BJ (cell line): Measurements from ENCODE around the gene MYH15. TPM values are rescaled to one million over a fixed set of nuclear protein-coding genes. Genes with fewer than 3 reads are reported as not detected.
"Not testable (repeated sequence)": the region's sequence is repeated elsewhere in the genome, so short reads cannot be mapped to it uniquely, and the experiment has no call there.

Source experiments
- CTCF ChIA-PET: fragments of 350-600 bp; formaldehyde crosslinking; extraction: SDS; loops from one replicate; lab custom pipeline; 2021; ENCODE audit warnings: antibody characterized with exemption, inconsistent platforms; lab: Yijun Ruan, JAX
- POLR2A ChIA-PET: fragments of 300-600 bp; sonication (Branson Sonifier 250); formaldehyde crosslinking; extraction: SDS; loops from one replicate; lab custom pipeline; 2021; ENCODE audit warnings: antibody characterized with exemption; lab: Charles Lee
- DNase-seq: peaks from one replicate; pipeline ENCODE4 v3.0.0-alpha.2; 2011; ENCODE audit warnings: low read depth
- H3K27me3 ChIP-seq: 2 replicates; pipeline ENCODE4 v1.6.0; 2011; ENCODE audit warnings: low read length; ENCODE audit not compliant: control insufficient read depth, insufficient read depth
- H3K36me3 ChIP-seq: 2 replicates; pipeline ENCODE4 v1.5.1; 2011; ENCODE audit warnings: low read length; ENCODE audit not compliant: control insufficient read depth, insufficient read depth
- H3K4me3 ChIP-seq: 2 replicates; pipeline ENCODE4 v1.5.1; 2011; ENCODE audit warnings: low read depth, mild to moderate bottlenecking, control low read depth, low read length
- polyA plus RNA-seq: library from polyadenylated mRNA; depleted of rRNA; stranded (reverse); fragments of >200 nt; gene quantifications from 2 replicates; pipeline ENCODE4 v1.2.3, GENCODE V29; 2011
- TF ChIP-seq, protein P1 (sequence below): IDR thresholded peaks from 2 replicates; pipeline ENCODE4 v1.5.1; 2011; ENCODE audit warnings: low read depth, mild to moderate bottlenecking, control low read depth, inconsistent platforms, low read length, moderate library complexity; ENCODE audit not compliant: insufficient read depth

Gene MYH15
- polyA plus RNA-seq, 1 experiment = 0.02 TPM

DNA sequence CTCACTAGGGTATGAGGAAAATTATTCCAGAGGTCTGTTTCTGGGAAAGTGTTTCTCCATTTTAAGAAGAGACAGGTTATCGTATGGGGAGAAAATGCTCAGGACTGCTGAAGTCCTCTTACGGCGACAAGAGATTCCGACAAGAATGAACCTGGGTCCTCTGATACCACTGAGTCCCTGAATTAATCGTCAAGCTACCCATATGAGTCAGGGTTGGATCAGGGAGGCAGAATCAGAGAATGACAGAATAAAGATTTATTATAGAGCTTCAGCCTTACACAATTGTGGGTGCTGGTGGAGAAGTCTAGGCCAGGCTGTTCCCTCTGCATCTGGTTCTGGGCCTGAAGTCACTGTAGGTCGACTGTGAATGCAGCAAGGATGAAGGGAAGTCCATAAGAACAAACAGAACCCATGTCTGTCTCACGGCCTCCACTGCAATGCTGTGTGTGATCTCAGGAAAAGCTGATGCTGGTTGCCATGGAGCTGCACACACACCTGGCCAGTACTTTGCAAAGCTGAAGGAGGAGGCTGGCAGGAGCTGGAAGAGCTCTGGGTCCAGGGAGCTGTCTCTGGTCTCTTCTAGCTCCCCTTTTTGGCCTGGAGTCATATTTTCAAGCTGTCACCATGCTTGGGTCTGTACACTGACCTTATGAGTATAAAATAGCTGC, 130.1 kb downstream of the MYH15 start:
- TF ChIP-seq, protein P1, sequence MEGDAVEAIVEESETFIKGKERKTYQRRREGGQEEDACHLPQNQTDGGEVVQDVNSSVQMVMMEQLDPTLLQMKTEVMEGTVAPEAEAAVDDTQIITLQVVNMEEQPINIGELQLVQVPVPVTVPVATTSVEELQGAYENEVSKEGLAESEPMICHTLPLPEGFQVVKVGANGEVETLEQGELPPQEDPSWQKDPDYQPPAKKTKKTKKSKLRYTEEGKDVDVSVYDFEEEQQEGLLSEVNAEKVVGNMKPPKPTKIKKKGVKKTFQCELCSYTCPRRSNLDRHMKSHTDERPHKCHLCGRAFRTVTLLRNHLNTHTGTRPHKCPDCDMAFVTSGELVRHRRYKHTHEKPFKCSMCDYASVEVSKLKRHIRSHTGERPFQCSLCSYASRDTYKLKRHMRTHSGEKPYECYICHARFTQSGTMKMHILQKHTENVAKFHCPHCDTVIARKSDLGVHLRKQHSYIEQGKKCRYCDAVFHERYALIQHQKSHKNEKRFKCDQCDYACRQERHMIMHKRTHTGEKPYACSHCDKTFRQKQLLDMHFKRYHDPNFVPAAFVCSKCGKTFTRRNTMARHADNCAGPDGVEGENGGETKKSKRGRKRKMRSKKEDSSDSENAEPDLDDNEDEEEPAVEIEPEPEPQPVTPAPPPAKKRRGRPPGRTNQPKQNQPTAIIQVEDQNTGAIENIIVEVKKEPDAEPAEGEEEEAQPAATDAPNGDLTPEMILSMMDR = no peak
- Histone ChIP-seq H3K4me3 (no peak overlapping the region), H3K27me3 (no peaks in the 10 kb centered on the region), H3K36me3 (no peaks in the 10 kb centered on the region)
- ChIA-PET CTCF (interaction anchor here (0.7 kb wide), 1 partner anchor 19 kb away, joined by 3 read pairs; no protein-coding TSS in a partner anchor), POLR2A (no interaction called here)
- DNase-seq = no peak

DNA sequence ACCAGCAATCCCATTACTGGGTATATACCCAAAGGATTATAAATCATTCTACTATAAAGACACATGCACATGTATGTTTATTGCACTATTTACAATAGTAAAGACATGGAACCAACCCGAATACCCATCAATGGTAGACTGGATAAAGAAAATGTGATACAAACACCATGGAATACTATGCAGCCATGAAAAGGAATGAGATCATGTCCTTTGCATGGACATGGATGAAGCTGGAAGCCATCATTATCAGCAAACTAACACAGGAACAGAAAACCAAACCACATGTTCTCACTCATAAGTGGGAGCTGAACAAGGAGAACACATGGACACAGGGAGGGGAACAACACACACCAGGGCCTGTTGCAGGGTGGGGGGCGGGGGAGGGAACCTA, 131.4 kb downstream of the MYH15 start:
- CTCF ChIA-PET = not testable (repeated sequence)

DNA sequence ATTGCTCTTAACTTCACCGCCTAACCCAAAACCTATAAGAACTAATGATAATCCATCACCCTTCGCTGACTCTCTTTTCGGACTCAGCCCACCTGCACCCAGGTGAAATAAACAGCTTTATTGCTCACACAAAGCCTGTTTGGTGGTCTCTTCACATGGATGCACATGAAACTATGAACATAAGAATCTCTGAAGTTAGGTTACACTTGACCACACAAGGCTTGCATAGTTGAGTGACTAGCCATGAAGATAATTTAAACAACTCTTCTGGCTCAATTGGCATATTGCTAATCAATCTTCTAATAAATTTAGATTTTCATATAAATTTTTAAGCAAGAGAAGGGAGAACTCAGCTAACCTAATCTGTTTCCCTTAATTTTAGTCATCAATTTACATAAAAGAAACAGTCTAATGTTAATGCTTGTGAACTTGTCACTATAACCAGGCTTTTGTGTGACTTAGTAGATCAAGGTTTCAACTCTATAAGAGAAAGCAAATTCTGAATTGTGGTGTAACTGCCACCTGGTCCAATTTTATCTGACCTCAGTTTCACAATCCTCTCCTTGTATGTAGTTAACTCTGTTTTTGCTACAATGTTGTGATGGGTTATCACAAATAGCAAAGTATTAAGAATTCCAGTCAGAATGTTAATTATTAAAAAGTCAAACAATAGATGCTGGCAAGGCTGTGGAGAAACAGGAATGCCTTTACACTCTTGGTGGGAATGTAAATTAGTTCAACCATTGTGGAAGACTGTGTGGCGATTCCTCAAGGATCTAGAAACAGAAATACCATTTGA, 132.0 kb downstream of the MYH15 start:
- Histone ChIP-seq H3K27me3 (no peaks in the 10 kb centered on the region), H3K4me3 (no peak overlapping the region), H3K36me3 (no peaks in the 10 kb centered on the region)
- ChIA-PET CTCF (no interaction called here), POLR2A (no interaction called here)
- no peak for DNase-seq
- TF ChIP-seq, protein P1 = no peak

More for the DNA sequence above, 131.4 kb downstream of the MYH15 start:
- H3K36me3 ChIP-seq, DNase-seq, POLR2A ChIA-PET, H3K27me3 ChIP-seq, H3K4me3 ChIP-seq: not testable (repeated sequence)

DNA sequence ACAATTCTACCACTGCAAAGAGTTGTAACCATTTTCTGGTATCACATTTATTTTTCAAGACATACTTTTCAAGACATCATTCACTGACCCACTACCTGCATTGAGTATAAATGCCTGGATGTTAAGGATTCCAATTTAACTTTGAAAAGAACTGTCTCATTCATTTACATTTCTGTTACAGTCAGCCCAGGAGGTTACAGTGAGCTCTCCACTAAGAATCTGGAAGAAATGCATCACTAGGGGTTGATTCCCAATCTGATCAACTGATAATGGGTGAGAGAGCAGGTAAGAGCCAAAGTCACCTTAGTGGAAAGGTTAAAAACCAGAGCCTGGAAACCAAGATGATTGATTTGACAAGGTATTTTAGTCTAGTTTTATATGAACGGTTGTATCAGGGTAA, 133.0 kb downstream of the MYH15 start:
- H3K27me3 ChIP-seq = no peaks in the 10 kb centered on the region
- ChIA-PET POLR2A (no interaction called here), CTCF (no interaction called here)
- DNase-seq = no peak
- H3K4me3 ChIP-seq = no peak overlapping the region
- TF ChIP-seq, protein P1 = no peak
- H3K36me3 ChIP-seq = no peaks in the 10 kb centered on the region

DNA sequence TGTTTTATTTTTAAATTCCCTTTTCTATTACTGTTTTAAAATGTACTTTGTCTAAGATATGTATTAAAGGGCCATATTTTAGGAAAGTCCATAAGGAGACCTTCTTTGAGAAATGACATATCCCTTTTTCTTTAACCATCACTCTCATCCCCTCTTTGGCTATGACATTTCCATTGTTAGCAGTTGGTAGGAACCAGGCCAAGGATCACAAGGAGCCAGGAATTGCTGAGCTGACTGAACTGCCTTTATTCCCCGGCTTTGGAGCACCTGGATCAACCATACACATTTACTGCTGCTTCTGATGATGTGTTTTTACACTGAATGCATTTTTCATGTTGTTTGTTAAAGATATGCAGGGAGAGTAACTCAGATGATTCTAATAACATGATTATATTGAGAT, 134.4 kb downstream of the MYH15 start:
- no peak for DNase-seq
- Histone ChIP-seq H3K36me3 (no peaks in the 10 kb centered on the region), H3K4me3 (no peak overlapping the region), H3K27me3 (no peaks in the 10 kb centered on the region)
- TF ChIP-seq, protein P1 = no peak
- ChIA-PET CTCF (no interaction called here), POLR2A (no interaction called here)
